SK-N-SH (cell line): Measurements from ENCODE around the gene IL18BP.

Experiments
- EZH2phosphoT487 ChIP-seq: fragments of 200-600 bp; sonication (generic); IDR thresholded peaks from 2 replicates; pipeline ENCODE4 v1.6.1; 2017; ENCODE audit warnings: low read depth, mixed run types, mild to moderate bottlenecking, antibody characterized with exemption, moderate library complexity, borderline replicate concordance
- FOSL2 ChIP-seq: IDR thresholded peaks from 2 replicates; pipeline ENCODE4 v1.4.0; 2012; ENCODE audit warnings: low read depth, mild to moderate bottlenecking, moderate library complexity, borderline replicate concordance
- GABPA ChIP-seq: IDR thresholded peaks from 2 replicates; pipeline ENCODE4 v1.4.0; 2012; ENCODE audit warnings: low read depth, mild to moderate bottlenecking
- JUND ChIP-seq: IDR thresholded peaks from 2 replicates; pipeline ENCODE4 v1.4.0; 2012
- MXI1 ChIP-seq: IDR thresholded peaks from 2 replicates; pipeline ENCODE4 v1.6.1; 2012; ENCODE audit warnings: mild to moderate bottlenecking, low read depth, low read length, improper control_type of control experiment
- NRF1 ChIP-seq: IDR thresholded peaks from 2 replicates; pipeline ENCODE4 v1.6.1; 2012; ENCODE audit warnings: low read depth, mild to moderate bottlenecking, low read length
- POLR2AphosphoS5 ChIP-seq: IDR thresholded peaks from 2 replicates; pipeline ENCODE4 v1.6.1; 2012; ENCODE audit warnings: low read depth, low read length
- TF ChIP-seq, protein P1 (sequence below): fragments of 200-600 bp; sonication (generic); IDR thresholded peaks from 2 replicates; pipeline ENCODE4 v1.6.1; 2017; ENCODE audit warnings: antibody characterized with exemption, mild to moderate bottlenecking, moderate library complexity
- TF ChIP-seq, protein P2 (sequence below): IDR thresholded peaks from 2 replicates; pipeline ENCODE4; 2012
- TF ChIP-seq, protein P3 (sequence below): fragments of 150-350 bp; IDR thresholded peaks from 2 replicates; pipeline ENCODE4 v1.6.1; 2017; ENCODE audit warnings: antibody characterized with exemption, low read length, low read depth, borderline replicate concordance

DNA sequence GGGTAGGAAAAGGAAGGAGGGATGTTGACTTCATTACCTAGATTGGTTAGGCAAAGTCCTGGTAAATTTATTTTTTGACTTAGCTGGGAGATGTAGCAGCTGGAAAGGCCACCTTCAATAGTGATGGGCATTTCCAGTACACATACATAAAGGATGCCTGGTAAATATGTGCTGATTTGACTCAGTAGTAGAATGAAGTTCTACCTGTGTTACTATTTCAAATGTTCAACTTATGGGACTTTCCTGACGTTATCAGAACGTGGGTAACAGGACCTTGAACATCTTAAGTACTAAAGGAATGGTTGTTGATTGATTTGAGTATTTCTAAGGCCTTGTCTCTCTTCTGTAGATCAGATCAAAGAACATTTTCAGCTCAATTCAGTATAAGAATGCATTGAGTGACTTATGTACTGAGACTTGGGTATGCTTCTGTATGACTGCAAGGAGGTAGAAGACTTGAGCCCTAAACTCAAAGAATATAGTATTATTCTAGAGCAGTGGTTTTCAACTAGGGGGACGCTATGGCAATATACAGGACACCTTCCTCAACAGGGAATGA lies 42.7 kb upstream of the IL18BP start:
- TF ChIP-seq, protein P1, sequence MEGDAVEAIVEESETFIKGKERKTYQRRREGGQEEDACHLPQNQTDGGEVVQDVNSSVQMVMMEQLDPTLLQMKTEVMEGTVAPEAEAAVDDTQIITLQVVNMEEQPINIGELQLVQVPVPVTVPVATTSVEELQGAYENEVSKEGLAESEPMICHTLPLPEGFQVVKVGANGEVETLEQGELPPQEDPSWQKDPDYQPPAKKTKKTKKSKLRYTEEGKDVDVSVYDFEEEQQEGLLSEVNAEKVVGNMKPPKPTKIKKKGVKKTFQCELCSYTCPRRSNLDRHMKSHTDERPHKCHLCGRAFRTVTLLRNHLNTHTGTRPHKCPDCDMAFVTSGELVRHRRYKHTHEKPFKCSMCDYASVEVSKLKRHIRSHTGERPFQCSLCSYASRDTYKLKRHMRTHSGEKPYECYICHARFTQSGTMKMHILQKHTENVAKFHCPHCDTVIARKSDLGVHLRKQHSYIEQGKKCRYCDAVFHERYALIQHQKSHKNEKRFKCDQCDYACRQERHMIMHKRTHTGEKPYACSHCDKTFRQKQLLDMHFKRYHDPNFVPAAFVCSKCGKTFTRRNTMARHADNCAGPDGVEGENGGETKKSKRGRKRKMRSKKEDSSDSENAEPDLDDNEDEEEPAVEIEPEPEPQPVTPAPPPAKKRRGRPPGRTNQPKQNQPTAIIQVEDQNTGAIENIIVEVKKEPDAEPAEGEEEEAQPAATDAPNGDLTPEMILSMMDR = no peak
- no peak for TF ChIP-seq POLR2AphosphoS5
- TF ChIP-seq, protein P2, sequence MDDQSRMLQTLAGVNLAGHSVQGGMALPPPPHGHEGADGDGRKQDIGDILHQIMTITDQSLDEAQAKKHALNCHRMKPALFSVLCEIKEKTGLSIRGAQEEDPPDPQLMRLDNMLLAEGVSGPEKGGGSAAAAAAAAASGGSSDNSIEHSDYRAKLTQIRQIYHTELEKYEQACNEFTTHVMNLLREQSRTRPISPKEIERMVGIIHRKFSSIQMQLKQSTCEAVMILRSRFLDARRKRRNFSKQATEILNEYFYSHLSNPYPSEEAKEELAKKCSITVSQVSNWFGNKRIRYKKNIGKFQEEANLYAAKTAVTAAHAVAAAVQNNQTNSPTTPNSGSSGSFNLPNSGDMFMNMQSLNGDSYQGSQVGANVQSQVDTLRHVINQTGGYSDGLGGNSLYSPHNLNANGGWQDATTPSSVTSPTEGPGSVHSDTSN = no peak
- TF ChIP-seq EZH2phosphoT487 = no peak
- no peak for TF ChIP-seq MXI1
- TF ChIP-seq, protein P3, sequence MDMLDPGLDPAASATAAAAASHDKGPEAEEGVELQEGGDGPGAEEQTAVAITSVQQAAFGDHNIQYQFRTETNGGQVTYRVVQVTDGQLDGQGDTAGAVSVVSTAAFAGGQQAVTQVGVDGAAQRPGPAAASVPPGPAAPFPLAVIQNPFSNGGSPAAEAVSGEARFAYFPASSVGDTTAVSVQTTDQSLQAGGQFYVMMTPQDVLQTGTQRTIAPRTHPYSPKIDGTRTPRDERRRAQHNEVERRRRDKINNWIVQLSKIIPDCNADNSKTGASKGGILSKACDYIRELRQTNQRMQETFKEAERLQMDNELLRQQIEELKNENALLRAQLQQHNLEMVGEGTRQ = no peak
- TF ChIP-seq NRF1 = no peak
- no peak for TF ChIP-seq JUND
- TF ChIP-seq FOSL2 = no peak
- no peak for TF ChIP-seq GABPA
